Measurements from ENCODE around the gene CDH7. TPM values are rescaled to one million over a fixed set of nuclear protein-coding genes. Genes with fewer than 3 reads are reported as not detected.

CDH7 gene
- total and polyA plus RNA-seq, 2 of the 13 experiments (the other 11 are each of a cell fraction or from before 2014, with no cell fraction given): not detected

GRCh38 chr18:65922103-65922502 lies 171.3 kb downstream of the CDH7 start:
- no peak overlapping the region for H3K4me3 ChIP-seq (replicated peaks in 1 of 3; ENCODE audit: insufficient read depth in 1 of 3, low read depth in 2 of 3, low read length in 3 of 3)
- no peak overlapping the region for H2AFZ ChIP-seq (ENCODE audit: low read length)
- BruUV-seq (replicated peaks): no TSS peak
- H4K20me1 ChIP-seq (ENCODE audit: insufficient read depth, low read length): no peaks in the 10 kb centered on the region
- H3K9ac ChIP-seq (ENCODE audit: insufficient read depth, low read depth, low read length): no peak overlapping the region
- no peak overlapping the region for H3K4me2 ChIP-seq (ENCODE audit: low read depth, low read length)
- in situ Hi-C loops (cut with HindIII; ENCODE audit: extremely low pct_ligation_motif_present, low pct_unique_long_range_greater_than_20kb) (no loop called here), intact Hi-C loops (cut with micrococcal nuclease; ENCODE audit: unreplicated experiment) (no loop called here)
- ATAC-seq: no peak
- ChIA-PET POLR2A (no interaction called here), CTCF (ENCODE audit: low intra/inter-chr PET ratio, low total read pairs) (no interaction called here)
- 3% methylated on average over 1 of the region's 1 CpG for WGBS (ENCODE audit: low lambda C conversion rate)
- TF ChIP-seq PPARG (CRISPR knock-in tag; conservative IDR thresholded peaks at IDR 0.05) (no peak), ZNF614 (CRISPR knock-in tag; IDR thresholded peaks at IDR 0.05; ENCODE audit: borderline replicate concordance) (no peak), ZXDC (CRISPR knock-in tag; IDR thresholded peaks at IDR 0.05) (no peak), KDM6A (CRISPR knock-in tag; IDR thresholded peaks at IDR 0.05; ENCODE audit: low read depth) (no peak), SOX13 (IDR thresholded peaks at IDR 0.05) (no peak), SOX13 (CRISPR knock-in tag; conservative IDR thresholded peaks at IDR 0.05 in 1 of 2, IDR thresholded peaks at IDR 0.05 in 1 of 2) (no peak), ZNF274 (CRISPR knock-in tag; IDR thresholded peaks at IDR 0.05) (no peak), REXO4 (CRISPR knock-in tag; IDR thresholded peaks at IDR 0.05; ENCODE audit: borderline replicate concordance) (no peak), POLR2AphosphoS5 (IDR thresholded peaks at IDR 0.05; ENCODE audit: low read depth, low read length) (no peak), IRX3 (CRISPR knock-in tag; IDR thresholded peaks at IDR 0.05; ENCODE audit: borderline replicate concordance, low read depth) (no peak), ZNF557 (CRISPR knock-in tag; IDR thresholded peaks at IDR 0.05) (no peak), ZNF138 (CRISPR knock-in tag; IDR thresholded peaks at IDR 0.05; ENCODE audit: low read depth) (no peak), ETV5 (CRISPR knock-in tag; IDR thresholded peaks at IDR 0.05; ENCODE audit: borderline replicate concordance) (no peak), ELF4 (CRISPR knock-in tag; IDR thresholded peaks at IDR 0.05; ENCODE audit: borderline replicate concordance) (no peak), ZNF577 (CRISPR knock-in tag; IDR thresholded peaks at IDR 0.05; ENCODE audit: borderline replicate concordance, low read depth) (no peak), ZNF530 (CRISPR knock-in tag; IDR thresholded peaks at IDR 0.05; ENCODE audit: low read depth) (no peak)
- TF ChIP-seq, protein P1, sequence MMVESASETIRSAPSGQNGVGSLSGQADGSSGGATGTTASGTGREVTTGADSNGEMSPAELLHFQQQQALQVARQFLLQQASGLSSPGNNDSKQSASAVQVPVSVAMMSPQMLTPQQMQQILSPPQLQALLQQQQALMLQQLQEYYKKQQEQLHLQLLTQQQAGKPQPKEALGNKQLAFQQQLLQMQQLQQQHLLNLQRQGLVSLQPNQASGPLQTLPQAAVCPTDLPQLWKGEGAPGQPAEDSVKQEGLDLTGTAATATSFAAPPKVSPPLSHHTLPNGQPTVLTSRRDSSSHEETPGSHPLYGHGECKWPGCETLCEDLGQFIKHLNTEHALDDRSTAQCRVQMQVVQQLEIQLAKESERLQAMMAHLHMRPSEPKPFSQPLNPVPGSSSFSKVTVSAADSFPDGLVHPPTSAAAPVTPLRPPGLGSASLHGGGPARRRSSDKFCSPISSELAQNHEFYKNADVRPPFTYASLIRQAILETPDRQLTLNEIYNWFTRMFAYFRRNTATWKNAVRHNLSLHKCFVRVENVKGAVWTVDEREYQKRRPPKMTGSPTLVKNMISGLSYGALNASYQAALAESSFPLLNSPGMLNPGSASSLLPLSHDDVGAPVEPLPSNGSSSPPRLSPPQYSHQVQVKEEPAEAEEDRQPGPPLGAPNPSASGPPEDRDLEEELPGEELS (CRISPR knock-in tag; IDR thresholded peaks at IDR 0.05): no peak
- TF ChIP-seq, protein P2, sequence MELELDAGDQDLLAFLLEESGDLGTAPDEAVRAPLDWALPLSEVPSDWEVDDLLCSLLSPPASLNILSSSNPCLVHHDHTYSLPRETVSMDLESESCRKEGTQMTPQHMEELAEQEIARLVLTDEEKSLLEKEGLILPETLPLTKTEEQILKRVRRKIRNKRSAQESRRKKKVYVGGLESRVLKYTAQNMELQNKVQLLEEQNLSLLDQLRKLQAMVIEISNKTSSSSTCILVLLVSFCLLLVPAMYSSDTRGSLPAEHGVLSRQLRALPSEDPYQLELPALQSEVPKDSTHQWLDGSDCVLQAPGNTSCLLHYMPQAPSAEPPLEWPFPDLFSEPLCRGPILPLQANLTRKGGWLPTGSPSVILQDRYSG (CRISPR knock-in tag; IDR thresholded peaks at IDR 0.05): no peak
- DNase-seq (ENCODE audit: low spot score): no peak
- no peaks in the 10 kb centered on the region for H3K27me3 ChIP-seq (ENCODE audit: control insufficient read depth in 1 of 2, insufficient read depth in 2 of 2, low read length in 2 of 2)
- H3K27ac ChIP-seq (ENCODE audit: extremely low read length, insufficient read depth, low read length): no peak overlapping the region
- no peaks in the 10 kb centered on the region for H3K9me3 ChIP-seq (ENCODE audit: low read length)
- no peaks in the 10 kb centered on the region for H3K4me1 ChIP-seq (ENCODE audit: insufficient read depth, low read length)
- no peaks in the 10 kb centered on the region for H3K36me3 ChIP-seq (replicated peaks in 1 of 2; ENCODE audit: control insufficient read depth in 1 of 2, insufficient read depth in 2 of 2, low read length in 2 of 2)
- FAIRE-seq: no peak
- no peaks in the 10 kb centered on the region for H3K79me2 ChIP-seq (ENCODE audit: insufficient read depth, low read length)

Data from HepG2 (cell line).